NOMO-1 treated with DMSO at 0.1 percent for 48 hours (cell line): Measurements from ENCODE around the gene PDE2A.
"Not testable (repeated sequence)": the region's sequence is repeated elsewhere in the genome, so short reads cannot be mapped to it uniquely, and the experiment has no call there.

Source experiments
- DNase-seq: peaks from one replicate; lab custom pipeline; 2025; ENCODE audit not compliant: unreplicated experiment; lab: John Stamatoyannopoulos, UW

Gene PDE2A

DNA sequence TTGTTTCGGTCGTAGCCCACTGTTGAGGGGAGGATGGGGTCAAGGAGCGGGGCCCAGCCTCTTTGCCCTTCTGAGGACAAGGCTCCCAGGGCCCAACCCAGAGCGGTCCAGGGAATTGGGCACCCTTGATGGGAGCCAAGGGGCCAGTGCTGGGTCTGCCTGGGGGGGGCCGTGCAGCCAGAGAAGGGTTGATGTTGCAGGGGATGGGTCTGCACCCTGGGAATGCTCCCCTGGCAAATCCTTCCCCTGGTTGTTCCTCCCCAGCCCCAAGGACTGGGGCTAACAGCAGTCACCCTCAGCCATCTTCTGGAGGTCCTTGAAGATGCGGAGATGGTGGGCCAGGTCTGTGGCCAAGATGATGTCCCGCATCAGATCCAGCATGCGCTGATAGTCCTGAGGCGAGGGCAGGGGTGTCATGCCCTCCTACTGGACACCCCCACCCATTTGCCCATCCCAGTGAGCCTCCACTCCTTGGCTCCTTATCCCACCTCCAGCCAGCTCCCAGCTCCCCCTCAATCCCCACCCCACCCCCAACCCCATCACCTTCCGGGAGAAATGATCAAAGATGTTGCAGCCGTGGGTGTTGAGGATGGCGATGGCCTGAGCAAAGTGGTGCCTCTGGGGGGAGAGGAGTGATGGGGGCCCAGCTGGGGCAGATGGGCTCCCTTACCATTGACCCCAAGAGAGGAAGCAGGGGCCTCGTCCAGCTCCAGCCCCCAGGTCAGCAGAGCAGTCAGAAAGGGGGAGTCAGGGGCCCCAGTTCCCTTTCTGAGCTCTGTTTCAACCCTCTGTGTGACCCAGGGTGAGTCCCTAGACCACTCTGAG, 95.0 kb downstream of the PDE2A start:
- no peak for DNase-seq

DNA sequence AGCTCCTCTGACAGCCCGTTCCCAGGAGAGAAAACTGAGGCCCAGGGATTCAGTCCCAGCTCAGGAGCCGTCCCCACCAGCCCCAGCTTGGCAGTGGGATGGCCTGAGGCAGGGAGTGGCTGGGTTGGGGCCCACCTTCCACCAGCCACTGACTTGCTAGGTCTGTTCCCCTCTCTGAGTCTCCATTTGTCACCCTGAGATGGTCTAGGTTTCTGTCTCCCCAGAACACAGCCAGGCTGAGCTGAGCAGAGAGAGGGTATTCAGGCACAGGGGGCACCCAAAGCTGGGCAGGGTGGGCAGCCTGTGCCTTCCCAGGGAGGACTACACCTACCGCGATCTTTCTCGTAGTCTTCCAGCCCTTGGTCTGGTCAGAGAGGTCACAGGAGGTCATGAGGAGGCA, 95.7 kb downstream of the PDE2A start:
- DNase-seq, result no peak

DNA sequence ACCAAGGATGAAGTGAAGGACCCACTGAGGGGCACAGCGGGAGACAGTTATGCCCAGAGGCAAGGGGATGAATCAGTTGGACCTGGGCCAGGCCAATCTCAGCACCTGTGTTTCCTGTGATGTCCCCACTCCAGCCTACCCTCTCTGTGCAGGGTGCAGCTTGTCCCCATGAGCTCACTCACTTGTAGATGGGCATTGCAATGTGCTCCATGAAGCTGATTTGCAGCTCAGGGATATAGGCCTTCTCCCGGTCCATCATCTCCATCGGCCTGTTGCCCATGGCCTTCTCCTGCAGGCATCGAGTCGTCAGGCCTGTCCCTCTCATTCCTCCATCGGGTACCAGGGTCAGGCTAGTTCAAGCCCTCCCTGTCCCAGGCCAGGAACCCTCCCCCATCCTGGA, 96.2 kb downstream of the PDE2A start:
- DNase-seq, result no peak

DNA sequence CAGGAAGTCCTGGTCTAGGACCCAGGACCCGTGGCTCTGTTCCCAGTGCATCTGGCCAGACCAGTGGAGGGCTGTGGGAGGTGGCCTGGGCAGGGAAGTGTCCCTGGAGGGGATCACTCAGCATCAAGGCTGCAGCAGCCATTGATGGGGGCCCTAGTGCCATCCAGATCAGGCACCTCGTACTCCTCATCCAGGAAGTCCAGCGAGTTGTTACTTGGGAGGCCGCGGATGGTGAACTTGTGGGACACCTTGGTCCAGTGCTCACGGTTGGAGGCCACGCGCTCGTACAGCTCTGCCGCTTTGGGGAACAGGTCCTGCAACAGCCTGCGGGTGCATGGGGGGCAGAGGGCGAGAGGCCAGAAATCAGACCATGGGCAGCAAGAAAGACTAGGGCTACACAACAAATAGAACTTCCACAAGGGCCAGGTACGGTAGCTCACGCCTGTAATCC, 96.9 kb downstream of the PDE2A start:
- no peak for DNase-seq

DNA sequence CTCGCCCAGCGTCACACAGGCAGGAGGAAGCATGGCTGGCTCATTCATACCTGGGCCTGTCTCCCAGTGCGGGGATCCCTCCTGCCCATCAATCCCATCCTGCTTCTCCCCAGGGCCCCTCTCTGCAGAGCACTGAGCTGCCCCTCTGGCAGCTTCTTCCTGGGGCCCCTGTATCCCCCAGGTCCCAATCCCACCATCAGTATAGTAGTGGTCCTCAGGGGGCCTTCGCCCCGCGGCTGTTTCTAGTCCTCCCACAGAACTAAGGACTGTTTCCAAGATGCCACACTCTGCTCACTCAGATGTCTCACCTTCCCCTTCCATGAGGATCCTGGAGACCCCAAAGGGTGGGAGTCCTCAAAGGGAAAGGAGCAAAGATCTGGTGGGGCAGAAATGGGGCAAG, 97.6 kb downstream of the PDE2A start:
- no peak for DNase-seq

DNA sequence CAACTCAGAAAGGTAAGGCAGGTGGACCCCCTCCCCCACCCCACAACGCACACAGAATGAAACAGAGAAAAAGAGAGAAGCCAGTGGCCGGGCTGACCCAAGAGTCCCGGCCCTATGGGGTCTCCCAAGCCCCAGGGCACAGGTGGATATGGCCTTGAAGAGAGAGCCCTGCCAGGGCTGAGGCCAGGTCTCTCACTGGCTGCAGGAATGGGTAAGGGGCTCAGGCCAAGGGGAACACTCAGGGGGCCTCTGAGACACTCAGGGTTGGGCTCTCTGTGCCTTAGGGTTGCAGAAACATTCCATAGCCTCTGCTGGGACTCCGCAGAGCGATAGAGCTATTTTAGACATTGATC, 98.0 kb downstream of the PDE2A start:
- no peak for DNase-seq

DNA sequence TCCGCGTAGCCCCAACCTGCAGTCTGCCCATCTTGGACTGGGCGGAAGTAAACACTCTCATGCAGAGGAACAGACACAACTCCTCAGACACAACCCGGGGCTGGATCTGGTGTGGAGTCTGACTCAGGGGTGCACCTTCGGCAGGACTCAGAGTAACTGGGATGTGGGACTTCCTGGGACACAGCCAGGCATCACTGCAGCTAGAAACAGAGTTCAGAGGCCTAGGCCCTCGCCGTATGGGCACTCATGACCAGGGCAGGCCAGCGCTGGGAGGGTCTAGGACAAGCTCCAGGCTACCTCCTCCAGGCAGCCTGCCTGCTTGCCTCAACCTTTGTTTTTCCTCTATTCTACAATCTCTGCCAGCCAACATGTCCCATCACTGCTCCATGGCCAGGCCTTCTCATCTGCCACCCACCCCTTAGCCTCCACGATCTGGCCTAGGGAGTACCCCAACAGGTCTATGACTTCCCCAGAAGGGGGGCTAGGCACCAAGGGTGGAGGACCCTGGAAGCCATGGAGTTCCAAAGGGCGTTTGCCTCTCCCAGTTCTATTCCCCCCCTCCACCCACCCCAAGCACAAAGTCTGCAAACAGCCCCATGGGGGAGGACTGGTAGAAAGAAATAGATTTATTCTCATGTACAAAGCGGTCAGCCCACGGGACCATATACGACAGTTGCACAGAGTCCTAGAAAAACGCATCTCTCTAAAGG, 98.5 kb downstream of the PDE2A start:
- no peak for DNase-seq

DNA sequence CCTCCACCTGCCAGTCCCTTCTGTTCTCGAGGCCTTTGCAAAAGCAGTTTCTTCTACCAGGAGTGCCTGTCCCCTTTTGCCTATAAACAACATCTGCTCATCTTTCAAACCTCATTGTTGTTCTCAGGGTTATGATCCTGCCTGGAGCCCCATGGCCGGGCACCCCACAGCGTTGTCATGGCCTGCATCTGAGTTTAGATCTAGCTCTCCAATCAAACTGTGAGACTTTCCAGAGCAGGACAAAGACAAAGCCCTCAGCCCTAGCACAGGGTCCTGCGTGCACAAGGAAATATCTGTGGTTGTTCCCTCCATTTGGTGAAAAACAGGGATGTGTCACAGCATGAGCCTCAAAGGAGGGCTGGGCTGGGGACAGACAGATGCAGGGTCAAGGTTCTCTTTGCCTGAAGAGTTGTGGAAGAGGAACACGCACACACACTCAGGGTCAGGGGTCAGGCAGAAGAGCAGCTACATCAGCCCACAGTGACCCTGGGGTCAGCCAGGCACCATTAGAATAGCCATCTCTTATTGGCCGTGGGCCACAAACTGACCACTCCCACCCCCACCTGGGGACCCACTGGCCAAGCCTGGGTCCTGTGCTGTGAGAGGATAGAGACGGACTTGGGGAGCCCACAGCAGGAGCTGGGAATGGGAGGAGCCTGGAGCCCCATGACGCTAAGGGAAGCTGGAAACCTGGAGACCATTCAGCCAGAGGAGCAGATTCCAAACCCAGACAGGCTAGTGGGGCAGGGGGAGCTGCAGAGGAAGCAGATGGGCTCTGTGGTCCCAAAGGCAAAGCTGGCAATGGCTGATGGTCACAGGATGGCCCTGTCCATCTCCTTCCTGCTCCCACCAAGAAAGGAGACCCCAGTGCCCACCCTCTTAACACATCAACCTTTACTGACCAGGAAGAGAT, 99.4 kb downstream of the PDE2A start:
- no peak for DNase-seq

DNA sequence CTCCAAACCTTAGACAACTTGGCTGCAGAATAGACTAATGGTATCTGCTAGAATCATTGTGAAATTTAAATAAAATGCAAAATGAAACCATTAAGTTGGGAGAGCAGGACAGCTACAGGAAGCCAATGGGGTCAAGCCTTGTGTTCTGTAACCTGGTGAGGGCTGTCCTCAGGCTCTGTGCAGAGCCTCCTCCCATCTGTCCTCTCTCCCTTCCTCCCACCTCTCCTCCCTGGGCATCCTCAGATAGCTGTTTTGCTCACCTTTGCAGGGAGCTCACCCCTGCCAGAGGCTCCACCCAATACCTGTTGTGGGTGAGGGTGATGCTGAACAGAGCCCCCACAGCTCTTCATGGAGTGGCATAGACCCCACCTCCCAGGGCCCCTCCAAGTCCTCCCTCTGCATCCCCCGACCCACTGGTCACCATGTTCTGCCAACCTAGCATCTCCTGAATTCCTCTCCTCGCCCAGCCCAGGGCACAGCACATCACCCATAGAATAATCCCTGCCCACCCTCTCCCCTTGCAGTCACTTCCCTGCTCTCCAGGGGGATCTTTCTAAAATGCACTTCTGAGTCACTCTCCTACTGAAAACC, 100.3 kb downstream of the PDE2A start:
- DNase-seq, result no peak

DNA sequence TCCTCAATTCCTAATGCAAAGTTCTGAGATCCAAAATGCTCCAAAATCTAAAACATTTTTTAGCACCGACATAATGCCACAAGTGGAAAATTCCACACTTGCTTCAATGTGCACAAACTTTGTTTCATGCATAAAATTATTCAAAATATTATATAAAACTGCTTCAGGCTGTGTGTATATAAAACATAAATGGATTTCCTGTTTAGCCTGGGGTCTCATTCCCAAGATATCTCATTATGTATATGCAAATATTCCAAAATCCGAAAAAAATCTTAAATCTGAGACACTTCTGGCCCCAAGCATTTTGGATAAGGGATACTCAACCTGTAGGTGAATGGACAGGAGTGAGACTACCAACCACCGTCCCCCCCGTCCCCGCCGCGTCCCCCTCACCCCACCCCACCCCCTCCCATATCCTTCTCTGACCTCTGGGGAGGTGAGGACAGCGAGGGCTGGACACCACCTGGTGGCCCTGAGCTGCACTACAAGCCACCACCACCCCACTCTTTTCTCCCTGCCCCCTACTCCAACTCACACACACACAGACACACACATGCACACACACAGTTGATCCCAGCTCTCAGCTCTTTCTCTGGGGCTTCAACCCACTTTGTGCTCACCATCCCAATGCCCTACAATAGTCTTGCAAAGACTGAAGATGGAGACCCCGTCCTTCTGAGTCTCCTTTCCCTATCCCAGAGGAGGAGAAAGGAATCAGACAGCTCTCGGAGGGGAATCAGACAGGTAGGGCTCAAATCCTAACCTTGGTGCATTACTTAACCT, 101.0 kb downstream of the PDE2A start:
- no peak for DNase-seq

DNA sequence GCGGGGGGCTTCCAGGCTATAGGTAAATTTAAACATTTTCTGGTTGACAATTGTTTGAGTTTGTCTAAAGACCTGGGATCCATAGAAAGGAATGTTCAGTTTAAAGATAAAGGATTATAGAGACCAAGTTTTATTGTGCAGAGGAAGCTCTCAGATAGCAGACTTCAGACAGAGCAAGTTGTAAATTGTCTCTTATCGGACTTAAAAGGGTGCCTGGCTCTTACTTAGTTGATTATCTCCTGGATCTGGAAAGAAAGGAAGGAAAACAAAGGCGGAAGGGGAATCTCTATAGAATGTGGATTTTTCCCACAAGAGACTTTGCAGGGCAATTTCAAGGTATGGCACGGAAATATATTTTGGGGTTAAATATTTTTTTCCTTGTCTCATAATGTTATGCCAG, 101.7 kb downstream of the PDE2A start:
- not testable (repeated sequence) for DNase-seq

DNA sequence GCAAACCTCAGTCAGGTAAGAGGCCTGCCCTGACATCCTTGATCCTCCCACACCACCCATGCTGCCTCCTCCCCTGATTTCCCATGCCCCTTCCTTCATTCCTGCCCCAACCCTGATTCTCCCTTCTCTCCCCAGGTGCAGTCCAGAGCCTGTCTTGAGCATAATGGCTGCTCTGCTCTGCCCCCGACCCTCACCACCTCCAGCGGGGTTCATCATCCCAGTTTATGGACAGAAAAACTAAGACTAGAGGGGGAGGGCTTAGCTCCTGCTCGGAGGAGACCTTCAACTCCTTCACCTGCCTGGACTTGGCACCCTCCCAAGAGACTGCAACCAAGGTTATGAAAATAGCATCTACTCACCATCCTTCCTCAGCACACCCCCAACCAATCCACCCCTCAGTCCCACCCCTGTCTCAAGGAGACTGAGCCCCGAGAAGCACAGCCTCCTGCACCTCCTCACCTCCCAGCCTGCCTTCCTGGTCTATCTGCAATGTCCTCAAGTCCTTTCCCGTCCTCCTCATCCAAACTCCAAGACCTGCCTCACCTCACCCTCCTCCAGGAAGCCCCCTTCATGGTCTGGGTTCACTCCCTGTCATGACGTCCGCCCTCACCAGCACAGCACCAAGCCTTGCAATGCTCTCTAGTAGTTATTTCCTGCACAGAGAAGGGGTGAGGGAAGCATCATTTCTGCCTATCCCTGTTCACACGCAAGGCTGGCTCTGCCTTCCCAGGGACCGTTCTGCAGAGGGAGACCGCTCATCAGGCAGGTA, 103.1 kb downstream of the PDE2A start:
- DNase-seq, result no peak

DNA sequence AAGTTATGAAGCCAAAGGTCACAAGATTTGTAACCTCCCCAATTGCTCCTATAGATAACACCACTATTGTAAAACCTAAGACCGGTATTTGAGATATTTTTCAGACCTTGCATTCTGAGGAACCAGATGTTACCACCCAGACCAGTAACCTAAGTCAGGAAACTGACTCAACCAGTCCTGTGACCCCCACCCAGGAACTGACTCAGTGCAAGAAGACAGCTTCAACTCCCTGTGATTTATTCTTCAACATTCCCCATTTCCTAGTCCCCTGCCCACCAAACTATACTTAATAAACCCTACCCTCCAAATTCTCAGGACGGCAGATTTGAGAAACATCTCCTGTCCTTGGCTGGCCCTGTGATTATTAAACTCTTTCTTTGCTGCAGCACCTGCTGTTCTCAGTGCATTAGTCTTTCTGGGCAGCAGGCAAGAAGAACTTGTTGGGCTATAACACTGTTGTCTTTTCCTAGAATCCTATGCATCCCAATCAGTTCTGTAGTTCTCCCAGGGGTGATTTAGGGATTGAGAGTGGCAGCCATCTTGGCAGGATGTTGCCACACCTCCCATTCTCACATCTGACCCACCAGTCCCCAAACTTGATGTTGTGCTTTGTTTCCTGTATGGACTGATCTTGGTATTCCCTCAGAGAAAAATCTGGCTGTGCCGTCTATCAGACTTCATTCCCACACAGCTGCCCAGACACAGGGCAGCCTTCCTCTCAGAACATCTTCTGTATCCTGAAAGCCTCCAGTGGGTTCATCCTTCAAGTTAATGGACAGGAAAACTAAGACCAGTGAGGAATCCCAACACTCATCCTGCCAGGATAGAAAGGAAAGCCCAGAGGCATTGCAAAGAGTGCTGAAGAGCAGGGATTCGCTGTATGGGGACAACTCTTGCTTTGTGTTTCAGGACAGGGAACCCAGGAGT, 104.0 kb downstream of the PDE2A start:
- DNase-seq, result no peak

DNA sequence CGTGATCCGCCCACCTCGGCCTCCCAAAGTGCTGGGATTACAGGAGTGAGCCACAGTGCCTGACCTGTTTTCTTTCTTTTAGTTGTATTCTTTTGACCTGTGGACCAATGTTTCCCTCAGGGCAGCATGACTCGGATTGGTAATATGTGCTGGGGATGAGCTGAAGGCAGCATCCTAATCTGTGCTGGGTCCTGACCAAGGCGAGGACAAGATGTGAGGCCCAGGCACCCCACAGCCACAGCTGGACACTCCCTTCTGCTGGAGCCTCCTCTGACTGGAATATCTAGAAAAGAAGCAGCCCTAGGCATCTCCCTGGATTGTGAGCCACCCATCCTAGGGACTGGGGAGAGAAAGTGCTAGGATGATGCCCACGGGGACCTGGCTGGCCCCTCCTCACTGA, 105.4 kb downstream of the PDE2A start:
- no peak for DNase-seq

DNA sequence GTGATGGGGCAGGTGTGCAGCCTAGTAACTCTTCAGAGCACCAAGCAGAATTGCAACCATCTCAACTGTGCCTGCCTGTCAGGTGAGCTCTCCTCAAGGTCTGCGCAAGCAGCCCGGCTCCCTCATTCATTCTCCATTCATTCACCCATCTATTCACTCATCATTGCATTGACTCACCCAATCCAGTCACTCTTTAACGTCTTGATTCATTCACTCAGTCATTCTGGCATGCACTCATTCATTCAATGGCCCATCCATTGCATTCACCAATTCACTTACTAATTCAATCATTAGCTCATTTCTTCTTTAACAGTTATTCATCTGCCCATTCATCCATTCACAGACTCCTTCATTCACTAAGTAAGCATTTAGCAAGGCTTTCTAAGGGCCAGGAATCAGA, 111.8 kb downstream of the PDE2A start:
- no peak for DNase-seq

DNA sequence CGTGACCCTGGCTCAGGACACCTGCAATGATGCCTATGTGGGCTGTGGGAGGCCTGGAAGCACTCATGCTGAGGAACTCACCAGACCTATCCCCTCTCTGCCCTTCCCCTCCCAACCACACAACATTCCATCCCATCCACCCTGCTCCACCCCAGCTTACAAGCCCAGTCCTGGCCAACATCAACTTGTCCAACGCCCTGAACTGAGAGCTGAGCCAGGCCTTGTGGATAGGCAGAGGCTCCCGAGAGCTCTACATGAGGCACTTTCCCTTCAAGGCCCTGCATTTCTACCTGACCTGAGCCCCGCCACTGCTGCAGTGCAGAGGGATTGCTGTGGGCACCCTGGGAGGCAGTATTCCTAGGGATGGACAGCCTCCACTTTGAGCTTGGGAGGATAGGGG, 112.4 kb downstream of the PDE2A start:
- no peak for DNase-seq

DNA sequence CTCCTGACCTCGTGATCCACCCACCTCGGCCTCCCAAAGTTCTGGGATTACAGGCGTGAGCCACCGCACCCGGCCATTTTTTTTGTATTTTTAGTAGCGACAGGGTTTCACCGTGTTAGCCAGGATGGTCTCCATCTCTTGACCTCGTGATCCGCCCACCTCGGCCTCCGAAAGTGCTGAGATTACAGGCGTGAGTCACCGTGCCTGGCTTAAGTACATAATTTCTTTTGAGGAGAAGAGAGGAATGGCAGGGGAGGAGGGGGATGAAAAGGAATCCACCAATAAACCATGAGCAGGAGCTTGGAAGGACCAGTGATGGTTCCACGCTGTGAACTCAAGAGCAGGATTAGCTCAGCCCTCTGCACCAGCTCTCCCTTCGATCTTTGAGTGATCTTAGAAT, 113.4 kb downstream of the PDE2A start:
- not testable (repeated sequence) for DNase-seq

DNA sequence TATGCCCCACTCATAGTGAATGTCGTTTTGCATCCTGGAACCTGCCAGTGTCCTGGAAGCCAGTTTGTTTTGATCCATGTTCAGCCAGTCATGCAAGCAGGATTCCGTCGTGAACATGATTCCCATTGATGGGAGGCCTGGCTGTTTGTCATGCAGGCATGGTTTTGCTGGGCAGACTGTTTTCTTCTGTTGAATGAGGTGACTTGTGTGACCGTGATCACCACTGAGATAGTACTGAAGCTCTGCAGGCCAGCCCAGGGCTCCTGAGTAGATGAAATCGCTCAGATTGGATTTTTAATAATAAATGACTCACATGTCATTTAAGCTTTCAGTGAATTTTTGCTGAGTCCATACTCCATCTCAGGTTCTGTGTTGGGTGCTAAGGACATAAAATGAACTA, 117.8 kb downstream of the PDE2A start:
- DNase-seq, result no peak
